HL-60 (cell line): Measurements from ENCODE around the gene ABCC8.

ENCODE experiments used
- POLR2AphosphoS5 ChIP-seq: IDR thresholded peaks from 2 replicates; pipeline ENCODE4 v1.6.1; 2012; ENCODE audit warnings: low read depth
- TF ChIP-seq, protein P1 (sequence below): IDR thresholded peaks from one replicate; pipeline ENCODE4 v1.5.1; 2011; ENCODE audit warnings: low read length, control low read depth, inconsistent platforms; ENCODE audit not compliant: insufficient read depth
- TF ChIP-seq, protein P2 (sequence below): IDR thresholded peaks from 2 replicates; pipeline ENCODE4 v1.6.1; 2012; ENCODE audit warnings: low read depth; ENCODE audit not compliant: insufficient replicate concordance

DNA sequence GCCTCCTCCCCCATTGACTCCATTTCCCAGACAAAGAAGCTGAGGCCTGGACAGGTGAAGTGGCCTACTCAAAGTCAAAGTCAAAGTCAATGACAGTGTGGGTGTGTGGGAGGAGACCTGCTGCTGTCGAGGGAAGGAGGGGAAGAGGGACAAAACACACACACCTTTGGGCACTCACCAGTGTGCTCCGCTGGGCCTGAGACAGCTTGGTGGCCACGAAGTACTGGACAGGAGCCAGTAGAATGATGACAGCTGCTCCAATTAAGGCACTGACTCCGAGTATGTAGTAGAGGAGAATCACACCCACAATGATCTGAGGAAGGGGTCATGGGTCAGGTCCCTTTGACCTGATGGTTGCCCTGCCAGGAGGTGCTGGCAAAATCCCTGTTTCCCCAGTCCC, 33.6 kb downstream of the ABCC8 start:
- TF ChIP-seq, protein P1, sequence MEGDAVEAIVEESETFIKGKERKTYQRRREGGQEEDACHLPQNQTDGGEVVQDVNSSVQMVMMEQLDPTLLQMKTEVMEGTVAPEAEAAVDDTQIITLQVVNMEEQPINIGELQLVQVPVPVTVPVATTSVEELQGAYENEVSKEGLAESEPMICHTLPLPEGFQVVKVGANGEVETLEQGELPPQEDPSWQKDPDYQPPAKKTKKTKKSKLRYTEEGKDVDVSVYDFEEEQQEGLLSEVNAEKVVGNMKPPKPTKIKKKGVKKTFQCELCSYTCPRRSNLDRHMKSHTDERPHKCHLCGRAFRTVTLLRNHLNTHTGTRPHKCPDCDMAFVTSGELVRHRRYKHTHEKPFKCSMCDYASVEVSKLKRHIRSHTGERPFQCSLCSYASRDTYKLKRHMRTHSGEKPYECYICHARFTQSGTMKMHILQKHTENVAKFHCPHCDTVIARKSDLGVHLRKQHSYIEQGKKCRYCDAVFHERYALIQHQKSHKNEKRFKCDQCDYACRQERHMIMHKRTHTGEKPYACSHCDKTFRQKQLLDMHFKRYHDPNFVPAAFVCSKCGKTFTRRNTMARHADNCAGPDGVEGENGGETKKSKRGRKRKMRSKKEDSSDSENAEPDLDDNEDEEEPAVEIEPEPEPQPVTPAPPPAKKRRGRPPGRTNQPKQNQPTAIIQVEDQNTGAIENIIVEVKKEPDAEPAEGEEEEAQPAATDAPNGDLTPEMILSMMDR, result no peak
- TF ChIP-seq, protein P2, sequence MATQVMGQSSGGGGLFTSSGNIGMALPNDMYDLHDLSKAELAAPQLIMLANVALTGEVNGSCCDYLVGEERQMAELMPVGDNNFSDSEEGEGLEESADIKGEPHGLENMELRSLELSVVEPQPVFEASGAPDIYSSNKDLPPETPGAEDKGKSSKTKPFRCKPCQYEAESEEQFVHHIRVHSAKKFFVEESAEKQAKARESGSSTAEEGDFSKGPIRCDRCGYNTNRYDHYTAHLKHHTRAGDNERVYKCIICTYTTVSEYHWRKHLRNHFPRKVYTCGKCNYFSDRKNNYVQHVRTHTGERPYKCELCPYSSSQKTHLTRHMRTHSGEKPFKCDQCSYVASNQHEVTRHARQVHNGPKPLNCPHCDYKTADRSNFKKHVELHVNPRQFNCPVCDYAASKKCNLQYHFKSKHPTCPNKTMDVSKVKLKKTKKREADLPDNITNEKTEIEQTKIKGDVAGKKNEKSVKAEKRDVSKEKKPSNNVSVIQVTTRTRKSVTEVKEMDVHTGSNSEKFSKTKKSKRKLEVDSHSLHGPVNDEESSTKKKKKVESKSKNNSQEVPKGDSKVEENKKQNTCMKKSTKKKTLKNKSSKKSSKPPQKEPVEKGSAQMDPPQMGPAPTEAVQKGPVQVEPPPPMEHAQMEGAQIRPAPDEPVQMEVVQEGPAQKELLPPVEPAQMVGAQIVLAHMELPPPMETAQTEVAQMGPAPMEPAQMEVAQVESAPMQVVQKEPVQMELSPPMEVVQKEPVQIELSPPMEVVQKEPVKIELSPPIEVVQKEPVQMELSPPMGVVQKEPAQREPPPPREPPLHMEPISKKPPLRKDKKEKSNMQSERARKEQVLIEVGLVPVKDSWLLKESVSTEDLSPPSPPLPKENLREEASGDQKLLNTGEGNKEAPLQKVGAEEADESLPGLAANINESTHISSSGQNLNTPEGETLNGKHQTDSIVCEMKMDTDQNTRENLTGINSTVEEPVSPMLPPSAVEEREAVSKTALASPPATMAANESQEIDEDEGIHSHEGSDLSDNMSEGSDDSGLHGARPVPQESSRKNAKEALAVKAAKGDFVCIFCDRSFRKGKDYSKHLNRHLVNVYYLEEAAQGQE, result no peak
- no peak for TF ChIP-seq POLR2AphosphoS5
